Mucosa of descending colon (tissue), 3 donors: ENCODE measurements around the gene GH1. TPM values are rescaled to one million over a fixed set of nuclear protein-coding genes. Genes with fewer than 3 reads are reported as not detected.

Source experiments
- ATAC-seq: fragments of 200-7000 bp; cut with Tn5 transposase; one replicate; pipeline ENCODE4 v1.9.1; 2020; ENCODE audit warnings: mild to moderate bottlenecking, moderate library complexity
- DNase-seq, 3 donors: peaks; one replicate each; pipeline ENCODE4 v3.0.0-alpha.2; 2020
- H3K36me3 ChIP-seq: fragments of 200-600 bp; one replicate; pipeline ENCODE4 v1.8.0; 2021; ENCODE audit warnings: low read depth, mild to moderate bottlenecking
- H3K4me1 ChIP-seq: fragments of 200-600 bp; one replicate; pipeline ENCODE4 v1.8.0; 2021; ENCODE audit warnings: low read depth, mild to moderate bottlenecking
- H3K4me3 ChIP-seq: fragments of 200-600 bp; one replicate; pipeline ENCODE4 v1.8.0; 2021; ENCODE audit warnings: mild to moderate bottlenecking
- H3K9me3 ChIP-seq: fragments of 200-600 bp; one replicate; pipeline ENCODE4 v1.8.0; 2021; ENCODE audit warnings: mild to moderate bottlenecking
- CTCF ChIP-seq: fragments of 200-600 bp; IDR thresholded peaks from one replicate; pipeline ENCODE4 v1.8.0; 2022; ENCODE audit warnings: antibody characterized with exemption, mild to moderate bottlenecking
- intact Hi-C, 2 donors: fragments of 100-400 bp; cut with DNase I in 1 of 2; cut with micrococcal nuclease in 1 of 2; formaldehyde crosslinking; loops; one replicate each; pipeline versions ENCODE4 v1.11.0 to v1.11.1; 2022; cut with DNase I, micrococcal nuclease
- total RNA-seq, 3 donors: library from RNA; stranded (reverse); fragmentation: NEBNext Ultra II Directional in 2 of 3; extraction: Animal tissue kit (Norgen Biotek cat#: 25700) in 2 of 3; gene quantifications; one replicate each; pipeline versions ENCODE4 v1.2.1 to v1.2.4, GENCODE V29; 2021 to 2023
- donor health status: DM: no; HTN: no; CAD: no; lungs with moderate emphysema.
- donor health status: DM: no; HTN: no; CAD: no.
- donor health status: DM: no; HTN: yes; CAD: no.

GH1 gene
- total RNA-seq, 3 donors from 2014 or later: not detected

DNA sequence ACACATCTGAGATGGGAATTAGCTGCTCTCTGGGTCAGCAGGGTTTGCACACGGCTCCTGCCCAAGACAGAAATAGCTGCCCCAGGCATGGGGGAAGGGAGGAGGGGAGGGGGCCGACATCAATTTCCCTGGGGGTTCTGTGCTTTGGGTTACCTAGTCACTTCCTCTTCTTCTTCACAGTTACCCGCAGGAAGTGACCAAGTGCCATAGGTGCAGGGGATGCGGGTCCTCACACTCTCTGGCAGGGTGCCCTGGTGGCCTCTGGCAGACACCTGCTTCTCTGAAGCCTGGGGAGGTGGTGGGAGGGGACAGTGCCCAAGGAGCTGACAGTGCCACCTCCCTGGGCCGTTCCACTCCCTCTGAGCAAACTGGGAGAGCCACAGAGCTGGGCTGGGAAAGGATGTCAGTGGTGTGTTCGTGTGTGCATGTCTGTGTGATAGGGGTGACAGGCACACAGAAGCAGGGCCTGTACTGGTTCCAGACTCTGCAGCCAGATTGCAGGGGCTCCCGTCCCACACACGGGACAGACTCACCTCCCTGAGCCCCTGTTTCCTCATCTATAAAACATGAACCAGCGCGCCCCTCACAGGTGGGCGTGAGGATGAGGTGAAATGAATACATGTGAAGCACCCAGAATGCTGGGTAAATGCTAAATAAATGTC lies 35.9 kb upstream of the GH1 start:
- no peak overlapping the region for H3K4me3 ChIP-seq
- H3K9me3 ChIP-seq: no peaks in the 10 kb centered on the region
- no peak for TF ChIP-seq CTCF
- DNase-seq (no peak), ATAC-seq (peak; percentile 41)
- H3K4me1 ChIP-seq: no peaks in the 10 kb centered on the region
- H3K36me3 ChIP-seq: no peaks in the 10 kb centered on the region
- intact Hi-C loops: no loop called here

DNA sequence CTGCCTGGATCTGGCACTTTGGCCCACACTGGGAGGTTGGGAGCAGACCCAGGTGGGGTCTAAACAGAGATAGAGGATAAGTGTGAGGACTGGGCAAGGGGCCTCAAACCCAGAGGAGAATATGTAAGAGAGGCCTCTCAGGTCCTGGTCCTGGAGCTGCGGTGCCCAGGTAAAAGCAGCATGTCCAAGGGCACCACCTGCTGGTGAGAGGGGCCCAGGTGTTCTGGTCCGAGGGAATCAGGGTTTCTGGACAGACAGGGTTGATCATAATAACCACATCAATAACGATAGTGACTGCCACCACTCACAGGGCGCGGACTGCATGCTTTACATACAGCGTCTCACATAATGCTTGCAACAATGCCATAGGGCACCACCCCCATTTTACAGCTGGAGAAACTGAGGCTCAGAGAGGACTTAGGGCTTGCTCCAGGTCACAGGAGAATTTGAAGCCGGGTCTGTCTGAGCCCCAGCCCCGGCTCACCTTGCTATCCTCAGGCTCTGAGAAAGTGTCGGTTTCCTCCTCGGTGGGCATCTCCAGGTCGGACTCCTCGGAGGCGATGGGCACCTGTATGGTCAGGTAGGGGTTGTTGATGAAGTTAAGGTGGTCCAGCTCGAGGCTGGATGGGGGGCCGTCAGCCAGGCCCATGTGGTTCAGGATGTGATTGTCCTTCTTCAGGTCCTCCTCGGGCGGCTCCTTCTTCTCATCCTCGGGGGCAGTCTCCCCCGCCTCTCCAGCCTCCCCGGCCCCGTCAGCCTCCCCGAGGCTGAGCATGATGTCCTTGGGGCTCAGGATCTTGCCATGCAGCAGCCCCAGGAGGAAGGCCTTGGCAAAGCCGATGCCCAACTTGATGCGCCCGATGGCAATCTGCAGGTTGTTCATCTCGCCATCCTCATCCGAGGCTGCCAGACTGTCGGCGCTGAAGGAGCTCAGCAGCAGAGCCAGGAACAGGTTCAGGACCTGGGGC lies 32.6 kb upstream of the GH1 start:
- DNase-seq: peak; percentile 57 to 87 (median 79)

DNA sequence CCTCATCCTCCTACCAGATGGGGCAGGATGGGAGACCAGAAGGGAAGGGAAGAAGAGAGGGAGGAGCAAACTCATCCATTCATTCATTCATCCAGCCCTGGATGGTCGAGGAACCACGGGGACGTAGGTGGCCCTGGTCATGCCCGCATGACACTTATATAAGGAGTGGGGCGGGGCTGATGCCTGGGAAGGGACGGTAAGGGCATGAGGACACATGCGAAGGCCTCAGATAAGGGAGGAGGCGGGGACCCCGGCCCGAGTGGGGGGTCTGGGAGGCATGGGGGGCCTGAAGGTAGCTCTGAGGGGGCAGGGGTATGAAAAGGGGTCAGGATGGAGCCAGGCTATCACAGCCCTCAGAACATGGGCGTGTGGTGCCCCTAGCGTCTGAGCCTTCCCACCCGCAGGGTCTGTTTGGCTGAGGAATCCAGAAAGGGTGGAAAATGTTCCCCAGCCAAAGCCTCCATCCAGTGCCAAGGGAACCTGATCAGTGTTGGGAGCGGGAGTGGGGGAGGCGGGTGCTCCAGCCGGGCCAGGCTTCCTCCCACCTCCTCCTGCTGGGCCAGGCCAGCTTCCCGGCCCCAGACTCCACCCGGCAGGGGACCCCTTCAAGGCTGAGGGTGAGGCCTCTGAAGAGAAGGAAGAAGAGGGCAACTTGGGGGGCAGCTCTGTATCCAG lies 31.1 kb upstream of the GH1 start:
- peaks cover 4% of the 10 kb centered on the region for H3K4me1 ChIP-seq
- no peaks in the 10 kb centered on the region for H3K9me3 ChIP-seq
- DNase-seq (no peak), ATAC-seq (no peak)
- H3K4me3 ChIP-seq: no peak overlapping the region
- H3K36me3 ChIP-seq: no peaks in the 10 kb centered on the region
- intact Hi-C loops: loop anchor here in 1 of 2 donors (10.0 kb wide), 1 partner anchor 75 kb away; the partner anchor contains the start of gene ICAM2
- TF ChIP-seq CTCF: no peak

More for the DNA sequence above, 32.6 kb upstream of the GH1 start:
- no peaks in the 10 kb centered on the region for H3K36me3 ChIP-seq
- no peak overlapping the region for H3K4me3 ChIP-seq
- H3K4me1 ChIP-seq: peaks cover 4% of the 10 kb centered on the region
- ATAC-seq: peak; percentile 64
- intact Hi-C loops: no loop called here
- peak; percentile 66 for TF ChIP-seq CTCF
- no peaks in the 10 kb centered on the region for H3K9me3 ChIP-seq

GRCh38 chr17:63948521-63948920 lies 29.9 kb upstream of the GH1 start:
- no peak overlapping the region for H3K4me3 ChIP-seq
- DNase-seq (no peak), ATAC-seq (no peak)
- H3K9me3 ChIP-seq: no peaks in the 10 kb centered on the region
- peaks cover 4% of the 10 kb centered on the region for H3K4me1 ChIP-seq
- TF ChIP-seq CTCF: no peak
- intact Hi-C loops: loop anchor here in 1 of 2 donors (10.0 kb wide), 1 partner anchor 76 kb away; the partner anchor contains the start of gene ICAM2
- H3K36me3 ChIP-seq: no peaks in the 10 kb centered on the region

- ATAC-seq (no peak), DNase-seq (no peak)
- no peak overlapping the region for H3K4me3 ChIP-seq
- intact Hi-C loops: loop anchor here in 1 of 2 donors (10.0 kb wide), 1 partner anchor 77 kb away; the partner anchor contains the start of gene ICAM2
- peaks cover 4% of the 10 kb centered on the region for H3K4me1 ChIP-seq
- H3K9me3 ChIP-seq: no peaks in the 10 kb centered on the region
- no peaks in the 10 kb centered on the region for H3K36me3 ChIP-seq
- TF ChIP-seq CTCF: no peak
Measured at GRCh38 chr17:63947711-63948330, 29.2 kb upstream of the GH1 start.
